ENCODE data around the gene ZSCAN5A.
"Not testable (repeated sequence)": the region's sequence is repeated elsewhere in the genome, so short reads cannot be mapped to it uniquely, and the experiment has no call there.

The ZSCAN5A gene

GRCh38 chr19:56341948-56342347 lies 27.3 kb upstream of the ZSCAN5A start:
- Histone ChIP-seq H3K4me1 (ENCODE audit: control insufficient read depth, insufficient read depth, low read depth, low read length) (no peaks in the 10 kb centered on the region), H4K91ac (ENCODE audit: low read length) (no peak overlapping the region), H3K4me2 (ENCODE audit: low read length, poor library complexity, severe bottlenecking) (no peak overlapping the region), H3K79me1 (replicated peaks; ENCODE audit: low read length, poor library complexity, severe bottlenecking) (no peaks in the 10 kb centered on the region), H2BK120ac (ENCODE audit: low read depth, low read length) (no peak overlapping the region), H2BK15ac (ENCODE audit: low read depth, poor library complexity, severe bottlenecking) (no peak overlapping the region), H3K27me3 (ENCODE audit: control insufficient read depth in 1 of 2, insufficient read depth in 1 of 2, low read length in 2 of 2) (no peaks in the 10 kb centered on the region), H3K4me3 (ENCODE audit: insufficient read depth in 1 of 2, low read depth in 1 of 2, low read length in 2 of 2) (no peak overlapping the region), H2AFZ (ENCODE audit: low read depth, low read length) (no peak overlapping the region), H4K8ac (ENCODE audit: low read length) (no peak overlapping the region), H3K36me3 (ENCODE audit: control insufficient read depth in 1 of 2, insufficient read depth in 2 of 2, low read depth in 1 of 2, low read length in 2 of 2) (no peaks in the 10 kb centered on the region), H2AK5ac (ENCODE audit: low read length, severe bottlenecking) (no peak overlapping the region), H2BK12ac (ENCODE audit: low read length in 2 of 2) (no peak overlapping the region), H3K4ac (ENCODE audit: low read depth in 1 of 2, low read length in 2 of 2) (no peak overlapping the region), H3K18ac (ENCODE audit: low read depth in 1 of 2, low read length in 2 of 2) (no peak overlapping the region), H3K23ac (ENCODE audit: low read length in 2 of 2) (no peak overlapping the region), H3K14ac (ENCODE audit: low read length in 2 of 2) (no peak overlapping the region), H3K9me3 (ENCODE audit: control insufficient read depth, low read length) (peaks cover 36% of the 10 kb centered on the region), H2BK5ac (ENCODE audit: low read depth, low read length, poor library complexity, severe bottlenecking) (no peak overlapping the region), H3K9ac (ENCODE audit: low read length) (no peak overlapping the region), H3K27ac (ENCODE audit: low read length, poor library complexity, severe bottlenecking) (no peak overlapping the region)
- no peak for DNase-seq

DNA sequence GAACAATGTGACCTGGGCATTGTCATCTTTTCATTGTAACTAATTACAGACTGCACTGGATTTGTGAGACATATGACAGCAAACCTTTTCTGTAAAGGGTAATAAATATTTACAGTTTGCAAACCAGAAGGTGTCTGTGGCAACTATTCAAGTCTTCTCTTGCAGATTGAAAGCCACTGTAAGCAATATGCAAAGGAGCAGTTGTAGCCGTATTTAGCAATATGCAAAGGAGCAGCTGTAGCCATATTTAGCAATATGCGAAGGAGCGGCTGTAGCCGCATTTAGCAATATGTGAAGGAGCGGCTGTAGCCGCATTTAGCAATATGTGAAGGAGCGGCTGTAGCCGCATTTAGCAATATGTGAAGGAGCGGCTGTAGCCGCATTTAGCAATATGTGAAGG lies 24.4 kb upstream of the ZSCAN5A start:
- H3K9ac ChIP-seq (ENCODE audit: low read length); H3K27ac ChIP-seq (ENCODE audit: low read length, poor library complexity, severe bottlenecking); H3K27me3 ChIP-seq (ENCODE audit: control insufficient read depth in 1 of 2, insufficient read depth in 1 of 2, low read length in 2 of 2); DNase-seq; H4K8ac ChIP-seq (ENCODE audit: low read length); H3K18ac ChIP-seq (ENCODE audit: low read depth in 1 of 2, low read length in 2 of 2); H3K4ac ChIP-seq (ENCODE audit: low read depth in 1 of 2, low read length in 2 of 2); H3K36me3 ChIP-seq (ENCODE audit: control insufficient read depth in 1 of 2, insufficient read depth in 2 of 2, low read depth in 1 of 2, low read length in 2 of 2); H2BK12ac ChIP-seq (ENCODE audit: low read length in 2 of 2); H3K14ac ChIP-seq (ENCODE audit: low read length in 2 of 2); H3K4me1 ChIP-seq (ENCODE audit: control insufficient read depth, insufficient read depth, low read depth, low read length); H3K4me2 ChIP-seq (ENCODE audit: low read length, poor library complexity, severe bottlenecking); H2BK120ac ChIP-seq (ENCODE audit: low read depth, low read length); H2AFZ ChIP-seq (ENCODE audit: low read depth, low read length); H4K91ac ChIP-seq (ENCODE audit: low read length); H3K79me1 ChIP-seq (replicated peaks; ENCODE audit: low read length, poor library complexity, severe bottlenecking); H2BK15ac ChIP-seq (ENCODE audit: low read depth, poor library complexity, severe bottlenecking); H2BK5ac ChIP-seq (ENCODE audit: low read depth, low read length, poor library complexity, severe bottlenecking); H3K4me3 ChIP-seq (ENCODE audit: insufficient read depth in 1 of 2, low read depth in 1 of 2, low read length in 2 of 2); H3K23ac ChIP-seq (ENCODE audit: low read length in 2 of 2); H2AK5ac ChIP-seq (ENCODE audit: low read length, severe bottlenecking): not testable (repeated sequence)
- 88% methylated on average over 1 of the region's 10 CpGs for WGBS
- peaks cover 34% of the 10 kb centered on the region for H3K9me3 ChIP-seq (ENCODE audit: control insufficient read depth, low read length)

- not testable (repeated sequence) for H3K36me3 ChIP-seq (ENCODE audit: control insufficient read depth in 1 of 2, insufficient read depth in 2 of 2, low read depth in 1 of 2, low read length in 2 of 2); H3K4me1 ChIP-seq (ENCODE audit: control insufficient read depth, insufficient read depth, low read depth, low read length)
- WGBS, result 75% methylated on average over 8 of the region's 8 CpGs
These were observed 22.4 kb upstream of the ZSCAN5A start for GRCh38 chr19:56337077-56337476.

DNA sequence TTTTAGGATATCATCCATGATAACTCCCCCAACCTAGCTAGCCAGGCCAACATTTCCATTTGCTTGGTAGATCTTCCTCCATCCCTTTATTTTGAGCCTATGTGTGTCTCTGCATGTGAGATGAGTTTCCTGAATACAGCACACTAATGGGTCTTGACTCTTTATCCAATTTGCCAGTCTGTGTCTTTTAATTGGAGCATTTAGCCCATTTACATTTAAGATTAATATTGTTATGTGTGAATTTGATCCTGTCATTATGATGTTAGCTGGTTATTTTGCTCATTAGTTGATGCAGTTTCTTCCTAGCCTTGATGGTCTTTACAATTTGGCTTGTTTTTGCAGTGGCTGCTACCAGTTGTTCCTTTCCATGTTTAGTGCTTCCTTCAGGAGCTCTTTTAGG lies 20.7 kb upstream of the ZSCAN5A start:
- not testable (repeated sequence) for DNase-seq; H3K9ac ChIP-seq (ENCODE audit: low read length); H2AFZ ChIP-seq (ENCODE audit: low read depth, low read length); H3K4me3 ChIP-seq (ENCODE audit: insufficient read depth in 1 of 2, low read depth in 1 of 2, low read length in 2 of 2); H2AK5ac ChIP-seq (ENCODE audit: low read length, severe bottlenecking); H3K4me2 ChIP-seq (ENCODE audit: low read length, poor library complexity, severe bottlenecking); H2BK12ac ChIP-seq (ENCODE audit: low read length in 2 of 2); H3K23ac ChIP-seq (ENCODE audit: low read length in 2 of 2); H4K91ac ChIP-seq (ENCODE audit: low read length); H2BK5ac ChIP-seq (ENCODE audit: low read depth, low read length, poor library complexity, severe bottlenecking); H3K14ac ChIP-seq (ENCODE audit: low read length in 2 of 2); H3K4me1 ChIP-seq (ENCODE audit: control insufficient read depth, insufficient read depth, low read depth, low read length); H3K36me3 ChIP-seq (ENCODE audit: control insufficient read depth in 1 of 2, insufficient read depth in 2 of 2, low read depth in 1 of 2, low read length in 2 of 2); H4K8ac ChIP-seq (ENCODE audit: low read length); H3K4ac ChIP-seq (ENCODE audit: low read depth in 1 of 2, low read length in 2 of 2); H3K27me3 ChIP-seq (ENCODE audit: control insufficient read depth in 1 of 2, insufficient read depth in 1 of 2, low read length in 2 of 2); H3K79me1 ChIP-seq (replicated peaks; ENCODE audit: low read length, poor library complexity, severe bottlenecking); H3K18ac ChIP-seq (ENCODE audit: low read depth in 1 of 2, low read length in 2 of 2); H2BK15ac ChIP-seq (ENCODE audit: low read depth, poor library complexity, severe bottlenecking); H3K27ac ChIP-seq (ENCODE audit: low read length, poor library complexity, severe bottlenecking); H2BK120ac ChIP-seq (ENCODE audit: low read depth, low read length)
- H3K9me3 ChIP-seq (ENCODE audit: control insufficient read depth, low read length), result peaks cover 11% of the 10 kb centered on the region

More at GRCh38 chr19:56337077-56337476, 22.4 kb upstream of the ZSCAN5A start:
- H2BK15ac ChIP-seq (ENCODE audit: low read depth, poor library complexity, severe bottlenecking); H4K91ac ChIP-seq (ENCODE audit: low read length); H2BK12ac ChIP-seq (ENCODE audit: low read length in 2 of 2); H3K4ac ChIP-seq (ENCODE audit: low read depth in 1 of 2, low read length in 2 of 2); H3K79me1 ChIP-seq (replicated peaks; ENCODE audit: low read length, poor library complexity, severe bottlenecking); H3K14ac ChIP-seq (ENCODE audit: low read length in 2 of 2); H3K27ac ChIP-seq (ENCODE audit: low read length, poor library complexity, severe bottlenecking); H3K4me3 ChIP-seq (ENCODE audit: insufficient read depth in 1 of 2, low read depth in 1 of 2, low read length in 2 of 2); H3K9ac ChIP-seq (ENCODE audit: low read length); H4K8ac ChIP-seq (ENCODE audit: low read length); H2AK5ac ChIP-seq (ENCODE audit: low read length, severe bottlenecking); H3K4me2 ChIP-seq (ENCODE audit: low read length, poor library complexity, severe bottlenecking); H3K18ac ChIP-seq (ENCODE audit: low read depth in 1 of 2, low read length in 2 of 2); H3K23ac ChIP-seq (ENCODE audit: low read length in 2 of 2); H2AFZ ChIP-seq (ENCODE audit: low read depth, low read length); H3K27me3 ChIP-seq (ENCODE audit: control insufficient read depth in 1 of 2, insufficient read depth in 1 of 2, low read length in 2 of 2); H2BK120ac ChIP-seq (ENCODE audit: low read depth, low read length); DNase-seq; H2BK5ac ChIP-seq (ENCODE audit: low read depth, low read length, poor library complexity, severe bottlenecking): not testable (repeated sequence)
- peaks cover 19% of the 10 kb centered on the region for H3K9me3 ChIP-seq (ENCODE audit: control insufficient read depth, low read length)

Data from mesenchymal stem cell (in vitro differentiated cells and primary cell).